IMR-90 (cell line): ENCODE measurements around the gene TPO. TPM values are rescaled to one million over a fixed set of nuclear protein-coding genes. Genes with fewer than 3 reads are reported as not detected.

ENCODE experiments used
- ATAC-seq: fragments of 200-7000 bp; cut with Tn5 transposase; 2 replicates; pipeline ENCODE4 v1.9.1; 2020; ENCODE audit warnings: low read depth, mild to moderate bottlenecking, moderate library complexity
- BruUV-seq: library from RNA; stranded (reverse); fragments of 400-500 nt; replicated peaks from 2 replicates; lab custom pipeline; 2021; lab: Mats Ljungman, UMichigan
- CTCF ChIA-PET: fragments of 300-600 bp; formaldehyde crosslinking; extraction: SDS; loops from one replicate; lab custom pipeline; 2021; ENCODE audit warnings: antibody characterized with exemption; lab: Yijun Ruan, JAX
- POLR2A ChIA-PET: fragments of 300-600 bp; sonication (Branson Sonifier 250); formaldehyde crosslinking; loops from one replicate; lab custom pipeline; 2022; ENCODE audit warnings: antibody characterized with exemption; ENCODE audit not compliant: unreplicated experiment; lab: Charles Lee
- DNase-seq: peaks from one replicate; pipeline ENCODE4 v3.0.0; 2013
- H2AFZ ChIP-seq: replicated peaks from 2 replicates; pipeline ENCODE3; 2013; ENCODE audit warnings: low read length, mild to moderate bottlenecking; ENCODE audit not compliant: poor library complexity
- H2AK5ac ChIP-seq: 2 replicates; pipeline ENCODE4 v1.6.1; 2013; ENCODE audit warnings: low read depth, low read length, inconsistent platforms
- H2AK9ac ChIP-seq: replicated peaks from 2 replicates; pipeline ENCODE3; 2013; ENCODE audit warnings: mild to moderate bottlenecking, low read depth, low read length, moderate library complexity; ENCODE audit not compliant: poor library complexity
- H2BK120ac ChIP-seq: 2 replicates; pipeline ENCODE4 v1.6.1; 2013; ENCODE audit warnings: low read depth, low read length, inconsistent platforms
- H2BK15ac ChIP-seq: 3 replicates; pipeline ENCODE4 v1.6.1; 2013; ENCODE audit warnings: low read depth, low read length, inconsistent platforms
- H2BK20ac ChIP-seq: 2 replicates; pipeline ENCODE4 v1.6.1; 2013; ENCODE audit warnings: low read depth, mild to moderate bottlenecking, inconsistent platforms, low read length, moderate library complexity
- H2BK5ac ChIP-seq: 2 replicates; pipeline ENCODE4 v1.6.1; 2013; ENCODE audit warnings: mild to moderate bottlenecking, low read depth, low read length, inconsistent platforms; ENCODE audit not compliant: poor library complexity, severe bottlenecking
- H3K14ac ChIP-seq: replicated peaks from 2 replicates; pipeline ENCODE4 v1.6.1; 2013; ENCODE audit warnings: low read depth, low read length, inconsistent platforms
- H3K18ac ChIP-seq: 2 replicates; pipeline ENCODE4 v1.6.1; 2013; ENCODE audit warnings: low read depth, low read length, control low read depth
- H3K23ac ChIP-seq: 2 replicates; pipeline ENCODE4 v1.6.1; 2013; ENCODE audit warnings: low read depth, low read length, inconsistent platforms
- H3K27ac ChIP-seq: 2 replicates; pipeline ENCODE4 v1.5.1; 2013; ENCODE audit warnings: mild to moderate bottlenecking, control low read depth, low read length; ENCODE audit not compliant: insufficient read depth
- H3K27me3 ChIP-seq: 2 replicates; pipeline ENCODE4 v1.6.1; 2013; ENCODE audit warnings: low read length; ENCODE audit not compliant: control insufficient read depth, insufficient read depth
- H3K36me3 ChIP-seq: 2 replicates; pipeline ENCODE4 v1.6.1; 2013; ENCODE audit warnings: low read length, mixed read lengths; ENCODE audit not compliant: control insufficient read depth, insufficient read depth
- H3K4ac ChIP-seq: 2 replicates; pipeline ENCODE4 v1.6.1; 2013; ENCODE audit warnings: low read depth, low read length, inconsistent platforms
- H3K4me1 ChIP-seq: 2 replicates; pipeline ENCODE4 v1.6.1; 2013; ENCODE audit warnings: low read length, mixed read lengths; ENCODE audit not compliant: control insufficient read depth, insufficient read depth
- H3K4me2 ChIP-seq: 2 replicates; pipeline ENCODE4 v1.6.1; 2013; ENCODE audit warnings: low read depth, mild to moderate bottlenecking, control low read depth, low read length, moderate library complexity
- H3K4me3 ChIP-seq: 2 replicates; pipeline ENCODE4 v1.5.1; 2013; ENCODE audit warnings: low read depth, mild to moderate bottlenecking, control low read depth, low read length, moderate library complexity; ENCODE audit not compliant: insufficient read depth
- H3K56ac ChIP-seq: 2 replicates; pipeline ENCODE4 v1.6.1; 2013; ENCODE audit warnings: low read length, inconsistent platforms; ENCODE audit not compliant: insufficient read depth; ENCODE audit errors: extremely low read depth
- H3K79me1 ChIP-seq, 2 experiments: 2 replicates each; pipeline ENCODE4 v1.6.1; 2013; ENCODE audit warnings: low read length in 2 of 2, inconsistent platforms in 1 of 2, low read depth in 1 of 2
- H3K9ac ChIP-seq: 2 replicates; pipeline ENCODE4 v1.6.1; 2013; ENCODE audit warnings: low read depth, low read length, control low read depth
- H3K9me1 ChIP-seq: 2 replicates; pipeline ENCODE4 v1.6.1; 2013; ENCODE audit warnings: low read length, inconsistent platforms; ENCODE audit not compliant: insufficient read depth
- H3K9me3 ChIP-seq: 2 replicates; pipeline ENCODE4 v1.6.1; 2013; ENCODE audit warnings: low read length; ENCODE audit not compliant: control insufficient read depth, insufficient read depth
- H4K20me1 ChIP-seq: 2 replicates; pipeline ENCODE4 v1.6.1; 2013; ENCODE audit warnings: low read length, inconsistent platforms; ENCODE audit not compliant: insufficient read depth
- H4K5ac ChIP-seq: 2 replicates; pipeline ENCODE4 v1.6.1; 2013; ENCODE audit warnings: mild to moderate bottlenecking, low read depth, low read length, control low read depth
- H4K8ac ChIP-seq, 2 experiments: 2 replicates each; pipeline ENCODE4 v1.6.1; 2013; ENCODE audit warnings: low read depth in 2 of 2, low read length in 2 of 2, control low read depth in 1 of 2, inconsistent platforms in 1 of 2
- H4K91ac ChIP-seq: 2 replicates; pipeline ENCODE4 v1.6.1; 2013; ENCODE audit warnings: low read depth, low read length, inconsistent platforms; ENCODE audit not compliant: insufficient read depth
- RCOR1 ChIP-seq: IDR thresholded peaks from 2 replicates; pipeline ENCODE4 v1.6.1; 2012; ENCODE audit warnings: mild to moderate bottlenecking, low read length, improper control_type of control experiment; ENCODE audit not compliant: insufficient replicate concordance
- USF2 ChIP-seq: fragments of 150-350 bp; IDR thresholded peaks from 2 replicates; pipeline ENCODE4 v1.6.1; 2017; ENCODE audit warnings: mild to moderate bottlenecking, antibody characterized with exemption, low read length, low read depth
- WGBS, 2 experiments: methylation state at CpG; one replicate each; pipeline versions ENCODE4 v1.1.5 to v1.1.7; 2013; ENCODE audit warnings: missing lambda C conversion rate in 2 of 2; ENCODE audit not compliant: insufficient read length in 1 of 2; ENCODE audit errors: extremely low coverage in 2 of 2; 5-methylcytosine and 5-hydroxymethylcytosine counted together
- dilution Hi-C: fragments of 300-500 bp; cut with HindIII; formaldehyde crosslinking; loops from one replicate; pipeline ENCODE4 v1.14.3; 2018; ENCODE audit warnings: low sequenced_read_pairs; ENCODE audit not compliant: unreplicated experiment
- in situ Hi-C: fragments of 300-500 bp; cut with MboI; formaldehyde crosslinking; loops from 3 replicates; pipeline ENCODE4 v1.14.3; 2019; ENCODE audit warnings: low sequenced_read_pairs, inconsistent platforms, mixed read lengths
- intact Hi-C: fragments of 100-400 bp; cut with micrococcal nuclease; formaldehyde crosslinking; loops from 2 replicates; pipeline ENCODE4 v1.10.0; 2022
- polyA plus RNA-seq, 3 experiments: library from polyadenylated mRNA; depleted of rRNA; stranded (reverse); fragments of >200 nt; gene quantifications; 2 replicates each; pipeline ENCODE4 v1.2.3, GENCODE V29; 2012; ENCODE audit warnings: low replicate concordance in 1 of 3
- total RNA-seq: library from RNA; depleted of rRNA; stranded (reverse); fragments of >200 nt; gene quantifications from 2 replicates; pipeline ENCODE4 v1.2.3, GENCODE V29; 2012

Gene TPO
- total and polyA plus RNA-seq, 2 of the 4 experiments (the other 2 are of a cell fraction), result not detected

- ATAC-seq (no peak), DNase-seq (no peak)
- no peak overlapping the region for H3K9ac ChIP-seq
- dilution Hi-C loops (no loop called here), in situ Hi-C loops (loop anchor here (10.0 kb wide), 4 partner anchors 577 to 1297 kb away; no protein-coding TSS in a partner anchor), intact Hi-C loops (loop anchor here (10.0 kb wide), 2 partner anchors 397 to 487 kb away; no protein-coding TSS in a partner anchor)
- no peak overlapping the region for H3K14ac ChIP-seq
- no peak overlapping the region for H2AK9ac ChIP-seq
- H2BK5ac ChIP-seq, result no peak overlapping the region
- WGBS, 2 experiments, result 66% methylated on average over 4 of the region's 16 CpGs; no CpG with 5 or more reads in 1 of the 2 experiments
- no peaks in the 10 kb centered on the region for H4K20me1 ChIP-seq
- no peak overlapping the region for H4K91ac ChIP-seq
- no peak for TF ChIP-seq RCOR1
- TF ChIP-seq USF2, result no peak
- H4K8ac ChIP-seq, result no peak overlapping the region
- H3K9me3 ChIP-seq, result no peaks in the 10 kb centered on the region
- no peak overlapping the region for H3K4me2 ChIP-seq
- no peak overlapping the region for H2BK120ac ChIP-seq
- BruUV-seq, result no TSS peak
- H3K4me3 ChIP-seq, result no peak overlapping the region
- no peak overlapping the region for H3K27ac ChIP-seq
- H3K56ac ChIP-seq, result no peak overlapping the region
- no peak overlapping the region for H4K5ac ChIP-seq
- H2AK5ac ChIP-seq, result no peak overlapping the region
- peaks cover 6% of the 10 kb centered on the region for H3K9me1 ChIP-seq
- no peak overlapping the region for H3K23ac ChIP-seq
- H2AFZ ChIP-seq, result peak overlapping the region; percentile 77
- H3K4ac ChIP-seq, result no peak overlapping the region
- no peak overlapping the region for H3K18ac ChIP-seq
- H3K79me1 ChIP-seq, result no peaks in the 10 kb centered on the region
- ChIA-PET CTCF (interaction anchor here (0.6 to 1.5 kb wide), 2 partner anchors 9 to 236 kb away, joined by 3 to 4 read pairs; no protein-coding TSS in a partner anchor), POLR2A (no interaction called here)
- no peak overlapping the region for H2BK15ac ChIP-seq
- H3K27me3 ChIP-seq, result peaks cover 2% of the 10 kb centered on the region; the same call in 1 of the 2 replicates
- peaks cover 7% of the 10 kb centered on the region; the same call in 1 of the 2 replicates for H3K4me1 ChIP-seq
- H2BK20ac ChIP-seq, result no peak overlapping the region
- H3K36me3 ChIP-seq, result no peaks in the 10 kb centered on the region
Measured at GRCh38 chr2:1541819-1542475, 128.7 kb downstream of the TPO start.
